Esophagus squamous epithelium (tissue), 4 donors: ENCODE data around the gene CNTN2.

Experiments
- POLR2A ChIP-seq, 4 donors: fragments of 450-650 bp; IDR thresholded peaks; one replicate each; pipeline ENCODE4 v1.6.1; 2017; ENCODE audit warnings: antibody characterized with exemption in 4 of 4, mild to moderate bottlenecking in 4 of 4, moderate library complexity in 3 of 4
- TF ChIP-seq, protein P1 (sequence below), 6 experiments: fragments of 450-650 bp in 4 of 6; fragments of 200-600 bp in 2 of 6; sonication (generic) in 2 of 6; IDR thresholded peaks; one replicate each; pipeline ENCODE4 v1.5.1; 2016 to 2019; ENCODE audit warnings: antibody characterized with exemption in 6 of 6, mild to moderate bottlenecking in 4 of 6, moderate library complexity in 4 of 6

DNA sequence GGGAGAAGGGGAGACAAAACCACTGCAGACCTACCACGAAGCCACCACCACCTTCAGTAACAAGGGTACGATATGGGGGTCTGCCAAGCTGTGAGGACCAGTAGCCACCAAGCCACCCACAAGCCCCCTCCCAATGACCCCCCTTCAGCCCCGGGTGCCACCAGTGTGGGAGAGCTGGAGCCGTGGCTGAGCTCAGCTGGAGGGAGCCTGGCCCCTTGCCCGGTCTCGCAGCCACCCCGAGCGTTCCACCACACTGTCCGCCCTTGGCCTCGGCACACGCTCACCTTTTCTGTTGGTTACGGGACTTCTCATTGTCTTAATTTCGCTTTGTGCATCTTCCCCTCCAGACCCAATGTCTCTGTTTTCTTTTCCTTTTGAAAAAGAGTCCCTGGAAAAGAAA, 26.4 kb upstream of the CNTN2 start:
- TF ChIP-seq, protein P1, sequence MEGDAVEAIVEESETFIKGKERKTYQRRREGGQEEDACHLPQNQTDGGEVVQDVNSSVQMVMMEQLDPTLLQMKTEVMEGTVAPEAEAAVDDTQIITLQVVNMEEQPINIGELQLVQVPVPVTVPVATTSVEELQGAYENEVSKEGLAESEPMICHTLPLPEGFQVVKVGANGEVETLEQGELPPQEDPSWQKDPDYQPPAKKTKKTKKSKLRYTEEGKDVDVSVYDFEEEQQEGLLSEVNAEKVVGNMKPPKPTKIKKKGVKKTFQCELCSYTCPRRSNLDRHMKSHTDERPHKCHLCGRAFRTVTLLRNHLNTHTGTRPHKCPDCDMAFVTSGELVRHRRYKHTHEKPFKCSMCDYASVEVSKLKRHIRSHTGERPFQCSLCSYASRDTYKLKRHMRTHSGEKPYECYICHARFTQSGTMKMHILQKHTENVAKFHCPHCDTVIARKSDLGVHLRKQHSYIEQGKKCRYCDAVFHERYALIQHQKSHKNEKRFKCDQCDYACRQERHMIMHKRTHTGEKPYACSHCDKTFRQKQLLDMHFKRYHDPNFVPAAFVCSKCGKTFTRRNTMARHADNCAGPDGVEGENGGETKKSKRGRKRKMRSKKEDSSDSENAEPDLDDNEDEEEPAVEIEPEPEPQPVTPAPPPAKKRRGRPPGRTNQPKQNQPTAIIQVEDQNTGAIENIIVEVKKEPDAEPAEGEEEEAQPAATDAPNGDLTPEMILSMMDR (IDR thresholded peaks at IDR 0.05): no peak
- no peak for TF ChIP-seq POLR2A (IDR thresholded peaks at IDR 0.05)
